ENCODE data around the gene NPTX1.

NPTX1 gene

DNA sequence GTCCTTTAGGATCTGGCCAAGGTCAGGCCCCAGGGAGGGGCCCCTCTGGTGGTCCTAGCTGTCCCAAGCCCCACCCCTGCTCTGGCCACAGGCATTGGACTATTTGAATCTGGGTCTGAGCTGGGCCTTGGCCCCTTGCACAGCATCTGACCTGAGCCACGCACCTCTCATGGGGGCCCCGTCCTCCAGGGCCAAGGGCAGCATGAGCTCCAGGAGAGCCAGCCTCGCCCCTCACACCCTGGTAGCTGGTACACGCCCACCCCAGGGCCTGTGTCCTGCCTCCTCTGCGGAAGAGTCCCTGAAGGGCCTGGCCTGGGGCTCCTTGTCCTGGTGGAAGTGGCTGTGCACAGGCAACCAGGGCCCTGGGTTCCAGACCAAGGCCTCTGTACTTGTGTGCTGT is 37.6 kb downstream of the NPTX1 start:
- no peak overlapping the region for H3K4me2 ChIP-seq (ENCODE audit: low read length)
- no peaks in the 10 kb centered on the region for H3K79me2 ChIP-seq (ENCODE audit: control insufficient read depth, low read length)
- no peaks in the 10 kb centered on the region for H3F3A ChIP-seq (ENCODE audit: control insufficient read depth, insufficient read depth)
- no peaks in the 10 kb centered on the region for H3K36me3 ChIP-seq (ENCODE audit: control insufficient read depth, low read length)
- H4K20me1 ChIP-seq (ENCODE audit: control insufficient read depth, insufficient read depth, low read depth, low read length), result no peaks in the 10 kb centered on the region; the same call in 1 of the 2 replicates
- no peaks in the 10 kb centered on the region for H3K27me3 ChIP-seq (ENCODE audit: control insufficient read depth, low read length)
- no peaks in the 10 kb centered on the region for H3K9me3 ChIP-seq (ENCODE audit: control insufficient read depth, insufficient read depth, low read length)
- H3K4me1 ChIP-seq (ENCODE audit: control insufficient read depth, low read length), result no peaks in the 10 kb centered on the region
- no peaks in the 10 kb centered on the region for H3K9me2 ChIP-seq (replicated peaks; ENCODE audit: control insufficient read depth, low read length)
- no peak overlapping the region for H3K27ac ChIP-seq (ENCODE audit: low read depth, low read length)
- TF ChIP-seq, protein P1, sequence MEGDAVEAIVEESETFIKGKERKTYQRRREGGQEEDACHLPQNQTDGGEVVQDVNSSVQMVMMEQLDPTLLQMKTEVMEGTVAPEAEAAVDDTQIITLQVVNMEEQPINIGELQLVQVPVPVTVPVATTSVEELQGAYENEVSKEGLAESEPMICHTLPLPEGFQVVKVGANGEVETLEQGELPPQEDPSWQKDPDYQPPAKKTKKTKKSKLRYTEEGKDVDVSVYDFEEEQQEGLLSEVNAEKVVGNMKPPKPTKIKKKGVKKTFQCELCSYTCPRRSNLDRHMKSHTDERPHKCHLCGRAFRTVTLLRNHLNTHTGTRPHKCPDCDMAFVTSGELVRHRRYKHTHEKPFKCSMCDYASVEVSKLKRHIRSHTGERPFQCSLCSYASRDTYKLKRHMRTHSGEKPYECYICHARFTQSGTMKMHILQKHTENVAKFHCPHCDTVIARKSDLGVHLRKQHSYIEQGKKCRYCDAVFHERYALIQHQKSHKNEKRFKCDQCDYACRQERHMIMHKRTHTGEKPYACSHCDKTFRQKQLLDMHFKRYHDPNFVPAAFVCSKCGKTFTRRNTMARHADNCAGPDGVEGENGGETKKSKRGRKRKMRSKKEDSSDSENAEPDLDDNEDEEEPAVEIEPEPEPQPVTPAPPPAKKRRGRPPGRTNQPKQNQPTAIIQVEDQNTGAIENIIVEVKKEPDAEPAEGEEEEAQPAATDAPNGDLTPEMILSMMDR (IDR thresholded peaks at IDR 0.05; ENCODE audit: low read depth, low read length, poor library complexity, severe bottlenecking), result no peak
- TF ChIP-seq EZH2phosphoT487 (IDR thresholded peaks at IDR 0.05; ENCODE audit: borderline replicate concordance, low read length), result no peak
- H3K4me3 ChIP-seq (ENCODE audit: low read length), result no peak overlapping the region

DNA sequence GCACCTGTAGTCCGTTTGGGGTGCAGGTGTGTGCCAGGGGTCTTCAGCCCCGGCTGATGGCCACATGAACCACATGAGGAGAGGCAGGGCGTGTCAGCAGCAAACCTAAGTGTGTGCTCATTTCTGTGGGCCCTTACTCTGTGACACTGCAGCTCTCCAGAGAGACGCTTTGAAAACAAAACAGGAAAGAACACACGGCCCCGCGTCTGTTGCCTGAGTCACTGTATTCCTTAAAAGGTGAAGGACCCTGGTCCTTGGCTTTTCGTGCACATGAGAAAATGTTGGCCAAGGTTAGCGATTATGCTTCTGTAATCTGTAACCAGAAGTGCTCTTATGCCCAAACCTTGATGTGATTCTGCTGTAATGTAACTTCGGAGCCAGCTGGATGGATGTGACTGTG is 38.9 kb downstream of the NPTX1 start:
- no peaks in the 10 kb centered on the region for H3K79me2 ChIP-seq (ENCODE audit: control insufficient read depth, low read length)
- TF ChIP-seq EZH2phosphoT487 (IDR thresholded peaks at IDR 0.05; ENCODE audit: borderline replicate concordance, low read length), result no peak
- TF ChIP-seq, protein P1 (IDR thresholded peaks at IDR 0.05; ENCODE audit: low read depth, low read length, poor library complexity, severe bottlenecking), result no peak
- no peaks in the 10 kb centered on the region for H3K36me3 ChIP-seq (ENCODE audit: control insufficient read depth, low read length)
- no peaks in the 10 kb centered on the region for H3K9me2 ChIP-seq (replicated peaks; ENCODE audit: control insufficient read depth, low read length)
- no peaks in the 10 kb centered on the region for H3K9me3 ChIP-seq (ENCODE audit: control insufficient read depth, insufficient read depth, low read length)
- H3K4me1 ChIP-seq (ENCODE audit: control insufficient read depth, low read length), result no peaks in the 10 kb centered on the region
- no peaks in the 10 kb centered on the region for H3K27me3 ChIP-seq (ENCODE audit: control insufficient read depth, low read length)
- H3K4me3 ChIP-seq (ENCODE audit: low read length), result no peak overlapping the region
- H3K4me2 ChIP-seq (ENCODE audit: low read length), result no peak overlapping the region
- no peaks in the 10 kb centered on the region; the same call in 1 of the 2 replicates for H4K20me1 ChIP-seq (ENCODE audit: control insufficient read depth, insufficient read depth, low read depth, low read length)
- no peak overlapping the region for H3K27ac ChIP-seq (ENCODE audit: low read depth, low read length)
- H3F3A ChIP-seq (ENCODE audit: control insufficient read depth, insufficient read depth), result no peaks in the 10 kb centered on the region

DNA sequence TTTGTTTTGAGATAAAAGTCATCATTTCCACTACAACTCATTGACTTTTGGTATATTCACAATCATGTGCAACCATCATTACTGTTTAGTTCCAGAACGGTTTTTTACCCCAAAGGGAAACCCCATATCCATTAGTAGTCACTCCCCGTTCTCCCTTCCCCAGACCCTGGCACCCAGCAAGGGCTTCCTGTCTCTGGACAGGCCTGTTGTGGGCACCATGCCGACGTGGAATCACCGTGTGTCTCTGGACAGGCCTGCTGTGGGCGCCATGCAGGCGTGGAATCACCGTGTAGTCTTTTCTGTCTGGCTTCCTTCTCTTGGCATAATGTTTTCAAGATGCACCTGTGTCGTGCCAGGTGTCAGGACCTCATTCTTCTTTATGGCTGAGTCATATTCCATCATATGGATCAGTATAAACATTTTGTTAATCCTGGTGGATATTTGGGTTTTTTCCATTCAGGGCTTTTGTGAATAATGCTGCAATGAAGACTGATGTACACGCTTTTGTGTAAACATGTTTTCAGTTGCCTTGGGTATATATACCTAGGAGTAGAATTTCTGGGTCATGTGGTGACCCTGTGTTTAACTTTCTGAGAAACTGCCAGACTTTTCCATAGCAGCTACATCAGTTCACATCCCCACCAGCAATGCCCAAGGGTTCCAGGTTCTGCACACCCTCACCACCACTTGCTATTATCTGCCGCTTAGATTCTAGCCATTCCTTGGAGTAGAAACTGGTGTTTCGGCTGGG is 42.3 kb downstream of the NPTX1 start:
- no peak overlapping the region for H3K4me2 ChIP-seq (ENCODE audit: low read length)
- H3K79me2 ChIP-seq (ENCODE audit: control insufficient read depth, low read length), result no peaks in the 10 kb centered on the region
- no peaks in the 10 kb centered on the region for H3K36me3 ChIP-seq (ENCODE audit: control insufficient read depth, low read length)
- no peaks in the 10 kb centered on the region for H4K20me1 ChIP-seq (ENCODE audit: control insufficient read depth, insufficient read depth, low read depth, low read length)
- no peaks in the 10 kb centered on the region for H3K9me2 ChIP-seq (replicated peaks; ENCODE audit: control insufficient read depth, low read length)
- H3K27me3 ChIP-seq (ENCODE audit: control insufficient read depth, low read length), result no peaks in the 10 kb centered on the region
- TF ChIP-seq EZH2phosphoT487 (IDR thresholded peaks at IDR 0.05; ENCODE audit: borderline replicate concordance, low read length), result no peak
- no peak overlapping the region for H3K27ac ChIP-seq (ENCODE audit: low read depth, low read length)
- H3K9me3 ChIP-seq (ENCODE audit: control insufficient read depth, insufficient read depth, low read length), result no peaks in the 10 kb centered on the region
- H3K4me1 ChIP-seq (ENCODE audit: control insufficient read depth, low read length), result no peaks in the 10 kb centered on the region
- H3F3A ChIP-seq (ENCODE audit: control insufficient read depth, insufficient read depth), result no peaks in the 10 kb centered on the region
- H3K4me3 ChIP-seq (ENCODE audit: low read length), result no peak overlapping the region

DNA sequence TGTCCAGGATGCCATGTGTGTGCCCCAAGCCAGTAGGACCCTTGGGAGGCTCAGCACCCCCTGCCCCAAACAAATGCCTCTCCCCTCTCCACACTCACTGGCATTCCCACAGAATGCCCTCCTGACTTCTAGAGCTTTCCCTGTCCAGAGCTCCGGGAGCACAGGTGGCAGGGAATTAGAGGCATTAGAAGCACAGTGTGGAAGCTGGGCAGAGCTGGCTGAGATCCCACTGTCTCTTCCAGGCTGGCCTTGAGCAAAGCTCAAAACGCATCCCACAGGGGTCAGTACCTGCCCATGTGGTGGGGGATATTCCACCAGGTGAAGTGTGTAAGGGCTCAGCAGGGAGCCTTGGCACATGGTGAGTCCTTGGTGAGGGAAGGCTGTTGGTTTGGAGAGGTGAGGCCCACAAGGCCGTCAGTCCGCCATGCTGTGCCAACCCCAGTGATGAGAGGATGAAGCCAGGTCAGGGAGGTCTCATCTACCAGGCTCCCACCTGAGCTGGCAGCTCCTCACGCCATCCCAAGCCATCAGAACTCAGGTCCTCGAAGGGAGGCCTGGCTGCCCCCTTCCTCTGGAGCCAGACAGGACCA is 43.4 kb downstream of the NPTX1 start:
- TF ChIP-seq, protein P1 (IDR thresholded peaks at IDR 0.05; ENCODE audit: low read depth, low read length, poor library complexity, severe bottlenecking), result no peak
- TF ChIP-seq EZH2phosphoT487 (IDR thresholded peaks at IDR 0.05; ENCODE audit: borderline replicate concordance, low read length), result no peak
- H4K20me1 ChIP-seq (ENCODE audit: control insufficient read depth, insufficient read depth, low read depth, low read length), result no peaks in the 10 kb centered on the region
- no peaks in the 10 kb centered on the region for H3F3A ChIP-seq (ENCODE audit: control insufficient read depth, insufficient read depth)
- no peak overlapping the region for H3K27ac ChIP-seq (ENCODE audit: low read depth, low read length)
- no peak overlapping the region for H3K4me2 ChIP-seq (ENCODE audit: low read length)
- no peaks in the 10 kb centered on the region for H3K9me2 ChIP-seq (replicated peaks; ENCODE audit: control insufficient read depth, low read length)
- no peak overlapping the region for H3K4me3 ChIP-seq (ENCODE audit: low read length)
- no peaks in the 10 kb centered on the region for H3K36me3 ChIP-seq (ENCODE audit: control insufficient read depth, low read length)
- H3K27me3 ChIP-seq (ENCODE audit: control insufficient read depth, low read length), result no peaks in the 10 kb centered on the region
- H3K9me3 ChIP-seq (ENCODE audit: control insufficient read depth, insufficient read depth, low read length), result no peaks in the 10 kb centered on the region
- H3K4me1 ChIP-seq (ENCODE audit: control insufficient read depth, low read length), result no peaks in the 10 kb centered on the region
- H3K79me2 ChIP-seq (ENCODE audit: control insufficient read depth, low read length), result no peaks in the 10 kb centered on the region

All from DOHH2 (cell line).